MM.1S (cell line): Measurements from ENCODE around the gene ARHGAP42.

Source experiments
- DNase-seq: peaks from one replicate; pipeline ENCODE4 v3.0.0-alpha.2; 2015
- H2AFZ ChIP-seq: fragments of 300-600 bp; sonication (generic); 2 replicates; pipeline ENCODE4 v1.6.0; 2016; ENCODE audit warnings: antibody characterized with exemption, low read length
- H3F3A ChIP-seq: fragments of 300-600 bp; sonication (generic); 2 replicates; pipeline ENCODE4 v1.6.1; 2016; ENCODE audit warnings: mild to moderate bottlenecking, antibody characterized with exemption, low read length, moderate library complexity, mixed read lengths; ENCODE audit not compliant: insufficient read depth
- H3K27ac ChIP-seq: fragments of 300-600 bp; sonication (generic); 2 replicates; pipeline ENCODE4 v1.5.1; 2016; ENCODE audit warnings: mild to moderate bottlenecking, low read length
- H3K27me3 ChIP-seq: fragments of 300-600 bp; sonication (generic); replicated peaks from 2 replicates; pipeline ENCODE4 v1.6.0; 2016; ENCODE audit warnings: low read length; ENCODE audit not compliant: insufficient read depth
- H3K36me3 ChIP-seq: fragments of 300-600 bp; sonication (generic); replicated peaks from 2 replicates; pipeline ENCODE4 v1.6.1; 2016; ENCODE audit warnings: mild to moderate bottlenecking, low read length, mixed read lengths; ENCODE audit not compliant: insufficient read depth
- H3K4me1 ChIP-seq: fragments of 300-600 bp; sonication (generic); 2 replicates; pipeline ENCODE4 v1.6.1; 2016; ENCODE audit warnings: low read length, mixed read lengths
- H3K4me2 ChIP-seq: fragments of 300-600 bp; sonication (generic); 2 replicates; pipeline ENCODE4 v1.6.0; 2016; ENCODE audit warnings: low read depth, low read length
- H3K4me3 ChIP-seq: fragments of 300-600 bp; sonication (generic); 2 replicates; pipeline ENCODE4 v1.5.1; 2016; ENCODE audit warnings: low read length, mixed read lengths
- H3K79me2 ChIP-seq: fragments of 300-600 bp; sonication (generic); 2 replicates; pipeline ENCODE4 v1.6.1; 2016; ENCODE audit warnings: mixed run types, low read length, mixed read lengths
- H3K9ac ChIP-seq: fragments of 300-600 bp; sonication (generic); 2 replicates; pipeline ENCODE4 v1.6.1; 2016; ENCODE audit warnings: low read length, mixed read lengths
- H3K9me2 ChIP-seq: fragments of 300-600 bp; sonication (generic); replicated peaks from 2 replicates; pipeline ENCODE4 v1.6.1; 2016; ENCODE audit warnings: mild to moderate bottlenecking, low read length, mixed read lengths; ENCODE audit not compliant: insufficient read depth
- H3K9me3 ChIP-seq: fragments of 300-600 bp; sonication (generic); replicated peaks from 2 replicates; pipeline ENCODE4 v1.6.1; 2016; ENCODE audit warnings: mild to moderate bottlenecking, low read length, mixed read lengths; ENCODE audit not compliant: insufficient read depth
- H4K20me1 ChIP-seq: fragments of 300-600 bp; sonication (generic); 2 replicates; pipeline ENCODE4 v1.6.1; 2016; ENCODE audit warnings: mild to moderate bottlenecking, low read length, moderate library complexity, mixed read lengths; ENCODE audit not compliant: insufficient read depth
- CTCF ChIP-seq: fragments of 300-600 bp; sonication (generic); IDR thresholded peaks from 2 replicates; pipeline ENCODE4 v1.5.1; 2016; ENCODE audit warnings: antibody characterized with exemption, low read length, mixed read lengths
- EZH2 ChIP-seq: fragments of 300-600 bp; sonication (generic); optimal IDR thresholded peaks from 2 replicates; pipeline ENCODE3; 2017; ENCODE audit warnings: low read depth, mild to moderate bottlenecking, antibody characterized with exemption, low read length, mixed read lengths
- EZH2phosphoT487 ChIP-seq: fragments of 300-600 bp; sonication (generic); IDR thresholded peaks from 2 replicates; pipeline ENCODE4 v1.6.1; 2018; ENCODE audit warnings: antibody characterized with exemption, low read length

The ARHGAP42 gene

DNA sequence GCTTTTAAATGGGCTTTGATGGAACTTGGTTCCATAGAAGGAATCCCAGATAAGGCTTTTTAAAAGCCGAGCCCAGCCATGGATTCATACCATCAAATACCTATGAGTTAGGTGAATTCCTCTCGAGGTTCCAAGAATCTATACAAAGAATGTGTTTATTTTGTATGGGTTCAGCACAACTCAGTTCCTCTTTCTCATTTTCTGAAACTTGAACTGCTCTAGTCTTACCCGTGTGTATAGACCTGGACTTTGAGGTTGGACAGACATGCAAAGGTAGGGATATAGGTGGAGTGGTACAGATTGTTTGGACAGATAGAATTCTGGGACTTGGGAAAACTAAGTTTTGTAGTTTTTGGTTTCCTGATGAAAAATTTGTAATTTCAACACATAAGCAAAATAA is 344.6 kb downstream of the ARHGAP42 start:
- no peak for TF ChIP-seq EZH2
- Histone ChIP-seq H3K4me3 (no peak overlapping the region), H3K27ac (no peak overlapping the region), H3K9me3 (no peaks in the 10 kb centered on the region), H3F3A (no peaks in the 10 kb centered on the region), H3K36me3 (no peaks in the 10 kb centered on the region), H3K9ac (no peak overlapping the region), H3K9me2 (no peaks in the 10 kb centered on the region), H2AFZ (no peak overlapping the region), H3K79me2 (no peaks in the 10 kb centered on the region), H3K4me1 (no peaks in the 10 kb centered on the region), H4K20me1 (no peaks in the 10 kb centered on the region), H3K27me3 (no peaks in the 10 kb centered on the region), H3K4me2 (no peak overlapping the region)
- DNase-seq: no peak

DNA sequence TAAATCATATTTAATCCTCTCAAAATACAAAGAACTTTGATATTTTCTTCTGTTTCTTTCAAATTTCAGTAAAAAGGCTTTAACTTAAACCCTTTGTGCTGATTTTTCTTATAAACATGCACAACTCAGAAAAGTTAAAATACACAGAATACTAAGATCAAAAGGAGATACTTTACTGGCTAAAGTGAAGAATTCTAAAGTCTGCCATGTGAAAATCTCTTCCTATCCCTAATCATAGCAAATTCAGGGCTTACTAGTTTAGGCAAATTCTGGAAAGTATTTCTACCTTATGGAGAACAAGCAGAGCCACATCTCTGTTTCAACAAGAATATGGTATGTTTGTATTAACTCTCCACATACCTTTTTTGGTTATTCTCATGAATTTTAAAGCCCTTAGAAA is 345.9 kb downstream of the ARHGAP42 start:
- Histone ChIP-seq H3K27me3 (no peaks in the 10 kb centered on the region), H3K4me2 (no peak overlapping the region), H4K20me1 (no peaks in the 10 kb centered on the region), H2AFZ (no peak overlapping the region), H3K4me1 (no peaks in the 10 kb centered on the region), H3K9me3 (no peaks in the 10 kb centered on the region), H3K27ac (no peak overlapping the region), H3K9me2 (no peaks in the 10 kb centered on the region), H3K36me3 (no peaks in the 10 kb centered on the region), H3K79me2 (no peaks in the 10 kb centered on the region), H3K9ac (no peak overlapping the region), H3K4me3 (no peak overlapping the region), H3F3A (no peaks in the 10 kb centered on the region)
- DNase-seq: no peak
- no peak for TF ChIP-seq CTCF
- no peak for TF ChIP-seq EZH2phosphoT487
- TF ChIP-seq EZH2: no peak

- no peak overlapping the region for H3K4me2 ChIP-seq
- H3K36me3 ChIP-seq: no peaks in the 10 kb centered on the region
- no peak overlapping the region for H3K27ac ChIP-seq
- H3K27me3 ChIP-seq: no peaks in the 10 kb centered on the region
- H4K20me1 ChIP-seq: no peaks in the 10 kb centered on the region
- no peak for TF ChIP-seq EZH2phosphoT487
- no peak for TF ChIP-seq CTCF
- TF ChIP-seq EZH2: no peak
- H3K9me2 ChIP-seq: no peaks in the 10 kb centered on the region
- H3K9ac ChIP-seq: no peak overlapping the region
- no peaks in the 10 kb centered on the region for H3K9me3 ChIP-seq
- H2AFZ ChIP-seq: no peak overlapping the region
- H3K4me1 ChIP-seq: no peaks in the 10 kb centered on the region
- no peaks in the 10 kb centered on the region for H3F3A ChIP-seq
- no peak overlapping the region for H3K4me3 ChIP-seq
- H3K79me2 ChIP-seq: no peaks in the 10 kb centered on the region
- DNase-seq: no peak
Observed at GRCh38 chr11:101034076-101034475, 347.0 kb downstream of the ARHGAP42 start.

DNA sequence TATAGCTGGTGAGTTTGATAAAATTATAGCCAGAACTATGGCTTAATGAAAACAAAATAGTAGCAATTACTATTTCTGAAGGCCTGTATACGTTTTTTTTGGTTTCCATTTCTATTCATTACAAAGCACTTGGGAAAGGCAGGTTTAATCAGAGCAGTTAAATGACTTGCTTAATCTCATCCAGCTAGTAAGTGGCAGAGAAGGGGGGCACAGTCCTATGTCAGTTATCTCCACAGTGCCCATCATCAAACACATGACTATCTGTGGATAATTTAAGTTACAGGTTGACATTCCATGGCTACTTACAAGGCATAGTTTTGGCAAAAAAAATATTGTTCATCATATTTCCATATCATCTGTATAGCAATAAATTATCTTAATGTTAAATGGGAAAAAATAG is 348.8 kb downstream of the ARHGAP42 start:
- H2AFZ ChIP-seq: no peak overlapping the region
- H3K9me2 ChIP-seq: no peaks in the 10 kb centered on the region
- H3K36me3 ChIP-seq: no peaks in the 10 kb centered on the region
- no peaks in the 10 kb centered on the region for H3K27me3 ChIP-seq
- no peak overlapping the region for H3K4me2 ChIP-seq
- no peaks in the 10 kb centered on the region for H3K79me2 ChIP-seq
- H4K20me1 ChIP-seq: no peaks in the 10 kb centered on the region
- H3K4me3 ChIP-seq: no peak overlapping the region
- H3K9me3 ChIP-seq: no peaks in the 10 kb centered on the region
- no peak for DNase-seq
- H3K9ac ChIP-seq: no peak overlapping the region
- H3K4me1 ChIP-seq: no peaks in the 10 kb centered on the region
- TF ChIP-seq CTCF (no peak), EZH2phosphoT487 (no peak), EZH2 (no peak)
- no peak overlapping the region for H3K27ac ChIP-seq
- H3F3A ChIP-seq: no peaks in the 10 kb centered on the region
